MM.1S (cell line): ENCODE measurements around the gene OR7G2.
"Not testable (repeated sequence)": the region's sequence is repeated elsewhere in the genome, so short reads cannot be mapped to it uniquely, and the experiment has no call there.

Experiments
- DNase-seq: peaks from one replicate; pipeline ENCODE4 v3.0.0-alpha.2; 2015
- H2AFZ ChIP-seq: fragments of 300-600 bp; sonication (generic); 2 replicates; pipeline ENCODE4 v1.6.0; 2016; ENCODE audit warnings: antibody characterized with exemption, low read length
- H3F3A ChIP-seq: fragments of 300-600 bp; sonication (generic); 2 replicates; pipeline ENCODE4 v1.6.1; 2016; ENCODE audit warnings: mild to moderate bottlenecking, antibody characterized with exemption, low read length, moderate library complexity, mixed read lengths; ENCODE audit not compliant: insufficient read depth
- H3K27ac ChIP-seq: fragments of 300-600 bp; sonication (generic); 2 replicates; pipeline ENCODE4 v1.5.1; 2016; ENCODE audit warnings: mild to moderate bottlenecking, low read length
- H3K27me3 ChIP-seq: fragments of 300-600 bp; sonication (generic); replicated peaks from 2 replicates; pipeline ENCODE4 v1.6.0; 2016; ENCODE audit warnings: low read length; ENCODE audit not compliant: insufficient read depth
- H3K36me3 ChIP-seq: fragments of 300-600 bp; sonication (generic); replicated peaks from 2 replicates; pipeline ENCODE4 v1.6.1; 2016; ENCODE audit warnings: mild to moderate bottlenecking, low read length, mixed read lengths; ENCODE audit not compliant: insufficient read depth
- H3K4me1 ChIP-seq: fragments of 300-600 bp; sonication (generic); 2 replicates; pipeline ENCODE4 v1.6.1; 2016; ENCODE audit warnings: low read length, mixed read lengths
- H3K4me2 ChIP-seq: fragments of 300-600 bp; sonication (generic); 2 replicates; pipeline ENCODE4 v1.6.0; 2016; ENCODE audit warnings: low read depth, low read length
- H3K4me3 ChIP-seq: fragments of 300-600 bp; sonication (generic); 2 replicates; pipeline ENCODE4 v1.5.1; 2016; ENCODE audit warnings: low read length, mixed read lengths
- H3K79me2 ChIP-seq: fragments of 300-600 bp; sonication (generic); 2 replicates; pipeline ENCODE4 v1.6.1; 2016; ENCODE audit warnings: mixed run types, low read length, mixed read lengths
- H3K9ac ChIP-seq: fragments of 300-600 bp; sonication (generic); 2 replicates; pipeline ENCODE4 v1.6.1; 2016; ENCODE audit warnings: low read length, mixed read lengths
- H3K9me2 ChIP-seq: fragments of 300-600 bp; sonication (generic); replicated peaks from 2 replicates; pipeline ENCODE4 v1.6.1; 2016; ENCODE audit warnings: mild to moderate bottlenecking, low read length, mixed read lengths; ENCODE audit not compliant: insufficient read depth
- H3K9me3 ChIP-seq: fragments of 300-600 bp; sonication (generic); replicated peaks from 2 replicates; pipeline ENCODE4 v1.6.1; 2016; ENCODE audit warnings: mild to moderate bottlenecking, low read length, mixed read lengths; ENCODE audit not compliant: insufficient read depth
- H4K20me1 ChIP-seq: fragments of 300-600 bp; sonication (generic); 2 replicates; pipeline ENCODE4 v1.6.1; 2016; ENCODE audit warnings: mild to moderate bottlenecking, low read length, moderate library complexity, mixed read lengths; ENCODE audit not compliant: insufficient read depth
- EZH2 ChIP-seq: fragments of 300-600 bp; sonication (generic); optimal IDR thresholded peaks from 2 replicates; pipeline ENCODE3; 2017; ENCODE audit warnings: low read depth, mild to moderate bottlenecking, antibody characterized with exemption, low read length, mixed read lengths
- EZH2phosphoT487 ChIP-seq: fragments of 300-600 bp; sonication (generic); IDR thresholded peaks from 2 replicates; pipeline ENCODE4 v1.6.1; 2018; ENCODE audit warnings: antibody characterized with exemption, low read length
- TF ChIP-seq, protein P1 (sequence below): fragments of 300-600 bp; sonication (generic); IDR thresholded peaks from 2 replicates; pipeline ENCODE4 v1.5.1; 2016; ENCODE audit warnings: antibody characterized with exemption, low read length, mixed read lengths

Gene OR7G2

DNA sequence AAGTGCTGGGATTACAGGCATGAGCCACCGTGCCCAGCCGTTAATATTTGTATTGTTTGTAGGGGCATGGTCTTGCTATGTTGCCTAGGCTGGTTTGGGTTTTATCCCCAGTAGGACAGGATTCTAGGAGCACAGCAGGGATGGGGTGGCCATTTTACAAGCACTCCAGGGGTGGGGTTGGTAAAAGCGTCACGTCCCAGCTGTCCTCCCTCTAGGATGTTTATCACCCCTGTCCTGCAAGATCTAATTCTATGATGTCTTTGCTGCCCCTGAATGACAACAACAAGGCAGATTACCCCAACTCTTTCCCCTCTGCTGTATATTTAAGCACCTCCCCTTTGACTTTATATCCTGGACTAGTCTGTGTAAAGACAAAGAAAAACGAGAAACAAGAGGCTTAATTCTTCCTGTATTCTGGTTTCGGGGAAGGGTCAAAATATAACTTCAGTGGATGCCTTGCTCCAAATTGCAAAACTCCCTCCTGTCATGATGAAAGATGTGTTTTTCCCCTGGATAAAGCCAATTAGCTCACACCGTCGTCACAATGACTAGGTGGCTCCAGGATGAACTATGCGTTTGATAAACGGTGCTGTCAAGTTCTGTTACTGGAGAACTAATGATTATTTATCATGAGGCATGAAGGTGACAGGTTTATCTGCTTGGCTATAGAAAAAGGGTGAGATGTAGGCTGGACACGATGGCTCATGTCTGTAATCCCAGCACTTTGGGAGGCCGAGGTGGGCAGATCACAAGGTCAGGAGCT, 48.2 kb downstream of the OR7G2 start:
- Histone ChIP-seq H3K9me3 (no peaks in the 10 kb centered on the region), H3K9me2 (no peaks in the 10 kb centered on the region), H3K27me3 (peaks cover 20% of the 10 kb centered on the region), H3K79me2 (no peaks in the 10 kb centered on the region), H2AFZ (no peak overlapping the region), H4K20me1 (no peaks in the 10 kb centered on the region), H3K4me3 (no peak overlapping the region), H3F3A (no peaks in the 10 kb centered on the region), H3K27ac (no peak overlapping the region), H3K36me3 (no peaks in the 10 kb centered on the region), H3K4me1 (no peaks in the 10 kb centered on the region), H3K9ac (no peak overlapping the region), H3K4me2 (no peak overlapping the region)
- TF ChIP-seq, protein P1, sequence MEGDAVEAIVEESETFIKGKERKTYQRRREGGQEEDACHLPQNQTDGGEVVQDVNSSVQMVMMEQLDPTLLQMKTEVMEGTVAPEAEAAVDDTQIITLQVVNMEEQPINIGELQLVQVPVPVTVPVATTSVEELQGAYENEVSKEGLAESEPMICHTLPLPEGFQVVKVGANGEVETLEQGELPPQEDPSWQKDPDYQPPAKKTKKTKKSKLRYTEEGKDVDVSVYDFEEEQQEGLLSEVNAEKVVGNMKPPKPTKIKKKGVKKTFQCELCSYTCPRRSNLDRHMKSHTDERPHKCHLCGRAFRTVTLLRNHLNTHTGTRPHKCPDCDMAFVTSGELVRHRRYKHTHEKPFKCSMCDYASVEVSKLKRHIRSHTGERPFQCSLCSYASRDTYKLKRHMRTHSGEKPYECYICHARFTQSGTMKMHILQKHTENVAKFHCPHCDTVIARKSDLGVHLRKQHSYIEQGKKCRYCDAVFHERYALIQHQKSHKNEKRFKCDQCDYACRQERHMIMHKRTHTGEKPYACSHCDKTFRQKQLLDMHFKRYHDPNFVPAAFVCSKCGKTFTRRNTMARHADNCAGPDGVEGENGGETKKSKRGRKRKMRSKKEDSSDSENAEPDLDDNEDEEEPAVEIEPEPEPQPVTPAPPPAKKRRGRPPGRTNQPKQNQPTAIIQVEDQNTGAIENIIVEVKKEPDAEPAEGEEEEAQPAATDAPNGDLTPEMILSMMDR: no peak
- no peak for TF ChIP-seq EZH2phosphoT487
- no peak for TF ChIP-seq EZH2
- DNase-seq: no peak

- no peaks in the 10 kb centered on the region for H3F3A ChIP-seq
- no peaks in the 10 kb centered on the region for H4K20me1 ChIP-seq
- peaks cover 19% of the 10 kb centered on the region for H3K27me3 ChIP-seq
- H3K79me2 ChIP-seq: no peaks in the 10 kb centered on the region
- H2AFZ ChIP-seq: no peak overlapping the region
- H3K4me1 ChIP-seq: no peaks in the 10 kb centered on the region
- no peaks in the 10 kb centered on the region for H3K9me2 ChIP-seq
- no peak for DNase-seq
- no peak for TF ChIP-seq EZH2
- TF ChIP-seq, protein P1: no peak
- no peak for TF ChIP-seq EZH2phosphoT487
- H3K27ac ChIP-seq: no peak overlapping the region
- H3K4me3 ChIP-seq: no peak overlapping the region
- H3K9ac ChIP-seq: no peak overlapping the region
- H3K9me3 ChIP-seq: no peaks in the 10 kb centered on the region
- H3K4me2 ChIP-seq: no peak overlapping the region
- no peaks in the 10 kb centered on the region for H3K36me3 ChIP-seq
Observed at GRCh38 chr19:9057505-9058258, 49.6 kb downstream of the OR7G2 start.

- not testable (repeated sequence) for H4K20me1 ChIP-seq, H3F3A ChIP-seq, H3K9me2 ChIP-seq, H3K36me3 ChIP-seq, H2AFZ ChIP-seq, H3K4me3 ChIP-seq, H3K4me2 ChIP-seq, H3K27ac ChIP-seq, DNase-seq, H3K4me1 ChIP-seq, H3K9me3 ChIP-seq, H3K79me2 ChIP-seq, H3K9ac ChIP-seq
- peaks cover 19% of the 10 kb centered on the region for H3K27me3 ChIP-seq
Observed at GRCh38 chr19:9056131-9056530, 51.1 kb downstream of the OR7G2 start.

- Histone ChIP-seq H2AFZ (no peak overlapping the region), H3K4me3 (no peak overlapping the region), H3K27ac (no peak overlapping the region), H3K79me2 (no peaks in the 10 kb centered on the region), H3F3A (no peaks in the 10 kb centered on the region), H3K9ac (no peak overlapping the region), H3K9me2 (no peaks in the 10 kb centered on the region), H3K4me2 (no peak overlapping the region), H4K20me1 (no peaks in the 10 kb centered on the region), H3K27me3 (peaks cover 19% of the 10 kb centered on the region), H3K9me3 (no peaks in the 10 kb centered on the region), H3K4me1 (no peaks in the 10 kb centered on the region), H3K36me3 (no peaks in the 10 kb centered on the region)
- TF ChIP-seq, protein P1: no peak
- TF ChIP-seq EZH2: no peak
- no peak for DNase-seq
Observed at GRCh38 chr19:9054765-9055164, 52.5 kb downstream of the OR7G2 start.
